Tibial nerve (tissue), 4 donors: ENCODE data around the gene CEP295NL. TPM values are rescaled to one million over a fixed set of nuclear protein-coding genes. Genes with fewer than 3 reads are reported as not detected.

Source experiments
- DNase-seq, 2 donors: peaks; one replicate each; pipeline ENCODE4 v3.0.0-alpha.2; 2019; ENCODE audit warnings: low spot score in 2 of 2
- H3K27ac ChIP-seq, 4 donors: fragments of 200-600 bp; sonication (generic) in 3 of 4; one replicate each; pipeline ENCODE4 v1.5.1; 2017 to 2019; ENCODE audit warnings: mild to moderate bottlenecking in 1 of 4
- H3K27me3 ChIP-seq, 2 donors: fragments of 200-600 bp; sonication (generic) in 1 of 2; one replicate each; pipeline versions ENCODE4 v1.5.1 to v1.6.0; 2017 to 2019
- H3K36me3 ChIP-seq, 3 donors: fragments of 200-600 bp; sonication (generic); one replicate each; pipeline ENCODE4 v1.5.1; 2018 to 2019
- H3K4me1 ChIP-seq, 4 donors: fragments of 200-600 bp; sonication (generic) in 3 of 4; one replicate each; pipeline ENCODE4 v1.5.1; 2017 to 2019
- H3K4me3 ChIP-seq, 4 donors: fragments of 200-600 bp; sonication (generic) in 3 of 4; one replicate each; pipeline ENCODE4 v1.5.1; 2017 to 2019; ENCODE audit warnings: mild to moderate bottlenecking in 1 of 4, moderate library complexity in 1 of 4
- H3K9me3 ChIP-seq, 4 donors: fragments of 200-600 bp; sonication (generic) in 3 of 4; one replicate each; pipeline ENCODE4 v1.5.1; 2017 to 2019
- CTCF ChIP-seq, 5 experiments: fragments of 200-600 bp in 3 of 5; fragments of 450-650 bp in 2 of 5; sonication (generic) in 3 of 5; IDR thresholded peaks; one replicate each; pipeline ENCODE4 v1.5.1; 2016 to 2019; ENCODE audit warnings: antibody characterized with exemption in 5 of 5, mild to moderate bottlenecking in 3 of 5, moderate library complexity in 2 of 5
- EP300 ChIP-seq, 2 donors: sonication (generic); formaldehyde crosslinking; IDR thresholded peaks; one replicate each; pipeline ENCODE4 v1.6.1; 2017; ENCODE audit warnings: antibody characterized with exemption in 2 of 2, mild to moderate bottlenecking in 1 of 2
- POLR2A ChIP-seq, 2 donors: fragments of 450-650 bp; IDR thresholded peaks; one replicate each; pipeline ENCODE4 v1.6.1; 2017; ENCODE audit warnings: antibody characterized with exemption in 2 of 2, mild to moderate bottlenecking in 2 of 2, moderate library complexity in 2 of 2
- WGBS, 2 donors: methylation state at CpG; one replicate each; pipeline ENCODE4 v1.1.5; 2018; 5-methylcytosine and 5-hydroxymethylcytosine counted together
- total RNA-seq, 4 donors: library from RNA; depleted of rRNA; stranded (reverse); fragments of >200 nt; gene quantifications; one replicate each; pipeline ENCODE4 v1.1.0, GENCODE V29; 2016

Gene CEP295NL
- total RNA-seq, 4 donors from 2014 or later, result 6.5 to 35.1 (median 9.9) TPM

- no peak for DNase-seq
- no peaks in the 10 kb centered on the region for H3K36me3 ChIP-seq
- 62 to 73% methylated on average over 12 of the region's 12 CpGs for WGBS, 2 donors
- TF ChIP-seq CTCF (IDR thresholded peaks at IDR 0.05) (no peak), EP300 (IDR thresholded peaks at IDR 0.05) (no peak), POLR2A (IDR thresholded peaks at IDR 0.05) (no peak)
- no peak overlapping the region for H3K4me3 ChIP-seq
- no peaks in the 10 kb centered on the region for H3K27me3 ChIP-seq
- peaks cover 0 to 100% (median 82%) of the 10 kb centered on the region in 4 donors for H3K4me1 ChIP-seq
- peak overlapping the region; percentile 88 to 99 (median 98) for H3K27ac ChIP-seq
- no peaks in the 10 kb centered on the region for H3K9me3 ChIP-seq
Measured at GRCh38 chr17:78886954-78887353, 16.0 kb downstream of the CEP295NL start.

- H3K4me1 ChIP-seq, result peaks cover 0 to 100% (median 83%) of the 10 kb centered on the region in 4 donors
- no peak for DNase-seq
- H3K36me3 ChIP-seq, result no peaks in the 10 kb centered on the region
- H3K9me3 ChIP-seq, result no peaks in the 10 kb centered on the region
- H3K4me3 ChIP-seq, result no peak overlapping the region
- H3K27me3 ChIP-seq, result no peaks in the 10 kb centered on the region
- TF ChIP-seq EP300 (IDR thresholded peaks at IDR 0.05) (no peak), CTCF (IDR thresholded peaks at IDR 0.05) (no peak), POLR2A (IDR thresholded peaks at IDR 0.05) (no peak)
- whole genome bisulfite sequencing, 2 donors, result 70 to 88% methylated on average over 5 to 8 of the region's 8 CpGs
- H3K27ac ChIP-seq, result peak overlapping the region; percentile 88 to 99 (median 98)
Measured at GRCh38 chr17:78885956-78886355, 17.0 kb downstream of the CEP295NL start.

GRCh38 chr17:78884876-78885667, 17.9 kb downstream of the CEP295NL start:
- Histone ChIP-seq H3K27me3 (no peaks in the 10 kb centered on the region), H3K9me3 (no peaks in the 10 kb centered on the region), H3K4me1 (peaks cover 0 to 100% (median 84%) of the 10 kb centered on the region in 4 donors), H3K4me3 (peak overlapping the region in 2 of 4 donors; percentile 24 to 46), H3K27ac (peak overlapping the region; percentile 88 to 99 (median 98)), H3K36me3 (no peaks in the 10 kb centered on the region)
- no peak for TF ChIP-seq CTCF (IDR thresholded peaks at IDR 0.05)
- TF ChIP-seq EP300 (IDR thresholded peaks at IDR 0.05), result no peak
- no peak for TF ChIP-seq POLR2A (IDR thresholded peaks at IDR 0.05)
- WGBS, 2 donors, result 67 to 75% methylated on average over 24 of the region's 24 CpGs
- no peak for DNase-seq

- DNase-seq, result no peak
- no peak for TF ChIP-seq CTCF (IDR thresholded peaks at IDR 0.05)
- no peak for TF ChIP-seq EP300 (IDR thresholded peaks at IDR 0.05)
- no peak for TF ChIP-seq POLR2A (IDR thresholded peaks at IDR 0.05)
- WGBS, 2 donors, result 17 to 21% methylated on average over 17 to 20 of the region's 20 CpGs
- no peaks in the 10 kb centered on the region for H3K27me3 ChIP-seq
- H3K4me3 ChIP-seq, result peak overlapping the region; percentile 22 to 46 (median 28)
- H3K27ac ChIP-seq, result peak overlapping the region; percentile 88 to 99 (median 98)
- no peaks in the 10 kb centered on the region for H3K36me3 ChIP-seq
- no peaks in the 10 kb centered on the region for H3K9me3 ChIP-seq
- H3K4me1 ChIP-seq, result peaks cover 0 to 100% (median 86%) of the 10 kb centered on the region in 4 donors
Measured at GRCh38 chr17:78884148-78884825, 18.7 kb downstream of the CEP295NL start.
